Measurements from ENCODE around the gene GJC1.

Gene GJC1

DNA sequence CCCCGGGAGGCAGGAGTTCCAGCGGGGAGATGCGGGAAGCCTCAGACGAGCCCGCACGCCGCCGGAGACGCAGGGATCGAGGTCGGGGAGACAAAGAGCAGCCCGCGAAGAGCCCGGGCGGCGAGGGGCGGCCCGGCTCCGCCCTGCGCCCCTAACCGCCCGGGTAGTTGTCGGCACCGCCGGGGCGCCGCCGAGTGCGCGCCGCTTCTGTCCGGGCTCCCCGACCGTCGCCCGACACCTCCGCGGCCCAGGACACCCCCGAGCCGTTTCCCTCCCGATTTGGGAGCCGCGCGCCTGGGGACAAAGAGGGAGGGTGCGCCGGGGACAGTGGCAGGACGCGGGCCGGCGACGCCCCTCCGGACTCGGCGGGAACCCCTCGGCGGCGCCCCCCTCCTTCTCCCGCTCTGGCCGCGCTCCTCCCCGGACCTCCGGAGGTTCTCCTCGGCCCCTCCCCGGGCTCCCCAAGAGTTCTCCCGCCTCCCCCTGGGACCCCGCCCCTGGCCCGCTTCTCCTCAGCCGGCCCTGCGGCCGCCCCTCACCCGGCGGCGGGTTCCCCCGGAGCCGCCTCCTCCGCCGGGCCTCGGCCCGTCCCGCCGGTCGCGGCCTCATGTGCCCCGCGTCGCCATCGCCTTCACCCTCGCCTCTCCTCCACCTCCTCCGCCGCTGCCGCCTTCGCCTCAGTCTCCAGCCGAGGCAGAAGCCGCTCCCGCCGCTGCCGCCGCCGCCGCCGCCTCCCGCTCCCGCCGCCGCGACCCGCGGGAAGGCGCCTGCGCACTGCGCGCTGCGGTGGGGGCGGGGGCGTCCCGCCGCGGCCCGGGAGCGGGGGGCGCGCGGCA, at the start of gene GJC1:
Gene GJC1 (minus strand): TSS at position 765 of the 836 bp plus-strand sequence. CDS start 24,470 bp downstream, outside the sequence.
- DNase-seq: peak; percentile 25

DNA sequence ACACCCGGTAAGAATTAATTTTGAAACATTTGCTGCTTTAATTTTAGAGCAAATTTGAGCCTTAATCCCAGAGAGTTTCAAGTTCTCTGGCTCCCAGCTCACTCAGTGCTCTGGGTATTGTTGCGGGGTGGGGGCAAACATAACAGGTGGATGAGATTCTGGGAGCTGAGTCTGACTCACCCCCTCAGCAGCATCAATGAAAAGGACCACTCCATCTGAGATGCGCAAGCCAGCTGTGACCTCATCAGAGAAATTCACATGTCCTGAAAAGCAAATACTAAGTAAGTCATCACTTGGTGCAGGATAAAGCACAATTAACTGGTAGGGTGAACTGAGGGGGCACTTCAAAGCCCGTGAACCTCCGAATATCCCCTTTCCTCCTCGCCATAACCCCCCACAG, 49.3 kb upstream of the GJC1 start:
- DNase-seq: no peak

DNA sequence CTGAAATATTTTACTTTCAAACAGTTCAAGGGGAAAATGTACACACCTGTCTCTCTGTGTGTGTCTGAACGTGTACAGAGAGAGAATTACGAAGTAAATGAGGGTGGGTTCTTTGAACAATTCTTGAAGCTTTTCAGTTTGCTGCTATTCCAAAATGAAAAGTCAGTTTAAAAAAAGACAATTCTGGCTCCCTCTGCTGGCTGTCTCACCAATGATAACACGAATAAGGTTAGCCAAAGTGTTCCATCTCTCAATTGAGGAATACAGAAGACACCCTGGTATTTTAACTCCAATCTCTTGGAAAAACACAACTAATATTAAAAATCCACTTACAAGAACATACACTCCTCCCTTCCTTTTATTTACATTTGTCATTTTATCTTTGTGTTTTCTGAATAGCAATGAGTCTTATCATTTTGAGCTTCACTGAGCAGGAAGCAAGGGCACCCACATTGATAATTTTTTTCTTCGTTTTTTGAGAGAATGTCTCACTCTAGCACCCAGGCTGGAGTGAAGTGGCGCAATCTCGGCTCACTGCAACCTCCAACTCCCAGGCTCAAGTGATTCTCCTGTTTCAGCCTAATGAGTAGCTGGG, 48.6 kb upstream of the GJC1 start:
- peak; percentile 51 for DNase-seq

- DNase-seq: no peak
These were observed 47.0 kb upstream of the GJC1 start for GRCh38 chr17:44877121-44877520.

GRCh38 chr17:44875761-44876160, 45.7 kb upstream of the GJC1 start:
- no peak for DNase-seq

DNA sequence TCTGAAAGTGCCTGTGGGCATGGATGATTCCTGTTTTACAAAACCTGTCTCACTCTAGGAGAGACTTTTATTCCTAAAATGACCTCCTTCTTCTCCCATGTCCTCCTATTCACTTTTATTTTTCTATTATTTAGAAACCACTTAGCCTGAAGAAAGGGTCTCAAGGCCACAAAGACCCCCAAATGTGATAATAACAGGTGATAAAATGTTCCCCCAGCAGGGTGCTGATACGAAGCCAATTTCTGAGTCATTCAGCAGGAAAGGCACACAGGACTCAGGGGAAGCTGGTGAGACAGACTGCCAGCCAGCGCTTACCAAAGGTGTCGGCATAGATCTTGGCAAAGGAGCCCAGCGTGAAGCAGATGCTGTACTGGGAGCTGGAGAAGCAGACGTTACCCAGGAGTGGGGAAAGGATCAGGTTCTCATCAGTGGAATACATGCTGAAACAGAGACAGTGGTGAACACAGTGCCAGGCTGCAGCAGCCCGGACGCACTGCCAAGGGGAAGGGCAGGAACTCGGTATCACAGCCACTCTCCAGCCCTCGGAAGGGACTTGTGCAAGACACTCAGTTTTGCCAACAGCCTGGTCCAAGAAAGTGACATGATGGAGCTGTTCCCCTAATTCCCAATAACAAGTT, 42.2 kb upstream of the GJC1 start:
- peak; percentile 96 for DNase-seq

- no peak for DNase-seq
These were observed 41.5 kb upstream of the GJC1 start for GRCh38 chr17:44871556-44871955.

DNA sequence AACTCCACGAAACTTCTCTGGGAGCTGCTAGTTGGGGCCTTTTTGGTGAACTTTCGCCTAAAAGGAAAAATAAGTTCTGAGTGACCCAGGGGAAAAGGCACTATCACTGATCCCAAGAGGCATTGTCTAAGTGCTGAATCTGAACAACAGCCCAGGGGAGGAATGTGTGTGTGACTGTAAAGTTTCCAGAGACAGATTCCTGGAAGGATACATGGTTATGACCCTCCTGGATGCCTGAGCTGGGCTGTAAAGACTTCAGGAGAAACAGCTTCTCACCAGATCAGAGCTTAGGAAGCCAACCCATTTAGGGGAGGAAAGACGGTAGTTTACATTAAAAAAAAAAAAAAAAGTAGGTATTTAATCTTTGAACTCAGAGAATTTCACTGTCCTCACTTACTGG, 37.8 kb upstream of the GJC1 start:
- DNase-seq: no peak

GRCh38 chr17:44865931-44866330, 35.8 kb upstream of the GJC1 start:
- no peak for DNase-seq

DNA sequence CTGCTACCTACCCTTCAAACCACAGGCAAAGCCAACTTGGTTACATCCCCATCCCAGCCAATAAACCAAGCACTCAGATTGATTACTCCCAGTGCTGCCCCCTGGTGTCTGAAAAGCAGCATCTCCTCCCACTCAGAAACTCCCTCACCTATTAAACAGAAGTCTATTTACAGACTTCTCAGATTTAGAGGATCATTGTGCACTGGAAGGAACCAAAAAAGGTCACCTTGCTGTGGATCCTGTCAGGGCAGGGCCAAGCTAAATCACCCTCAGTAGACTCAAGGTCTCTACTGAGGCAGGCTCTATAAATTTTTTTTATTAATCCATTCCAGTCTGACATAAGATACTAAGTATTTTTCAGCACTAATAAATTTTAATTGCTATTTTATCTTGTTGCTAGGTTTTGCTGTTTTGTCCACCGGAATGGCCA, 35.2 kb upstream of the GJC1 start:
- peak; percentile 67 for DNase-seq

- no peak for DNase-seq
These were observed 34.7 kb upstream of the GJC1 start for GRCh38 chr17:44864831-44865230.

GRCh38 chr17:44863061-44863918, 33.2 kb upstream of the GJC1 start:
- no peak for DNase-seq

DNA sequence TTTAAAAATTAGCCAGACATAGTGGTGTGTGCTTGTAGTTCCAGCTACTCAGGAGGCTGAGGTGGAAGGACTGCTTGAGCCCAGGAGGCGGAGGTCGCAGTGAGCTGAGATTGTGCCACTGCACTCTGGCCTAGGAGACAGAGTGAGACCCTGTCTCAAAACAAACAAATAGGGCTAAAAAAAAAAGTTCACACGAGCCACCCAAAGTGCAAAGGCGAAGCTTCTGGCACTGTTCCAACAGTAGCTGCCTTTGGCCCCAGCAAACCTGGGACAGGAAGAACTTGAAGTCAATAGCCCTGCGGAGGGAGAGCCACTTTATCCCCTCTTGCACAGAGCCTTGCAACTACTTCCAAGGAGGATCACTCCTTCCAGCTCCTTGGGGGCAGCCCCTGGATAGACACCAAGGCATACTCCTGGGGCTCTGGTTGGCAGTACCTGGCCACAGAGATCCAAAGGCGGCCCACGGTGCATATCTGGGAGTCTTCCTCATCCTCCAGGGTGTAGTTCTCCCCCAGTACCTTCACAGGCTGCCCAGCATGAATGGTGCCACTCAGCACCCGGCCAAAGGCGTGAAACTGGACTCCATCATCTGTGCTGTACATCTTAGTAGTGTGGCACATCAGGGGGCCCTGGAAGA, 32.3 kb upstream of the GJC1 start:
- no peak for DNase-seq

DNA sequence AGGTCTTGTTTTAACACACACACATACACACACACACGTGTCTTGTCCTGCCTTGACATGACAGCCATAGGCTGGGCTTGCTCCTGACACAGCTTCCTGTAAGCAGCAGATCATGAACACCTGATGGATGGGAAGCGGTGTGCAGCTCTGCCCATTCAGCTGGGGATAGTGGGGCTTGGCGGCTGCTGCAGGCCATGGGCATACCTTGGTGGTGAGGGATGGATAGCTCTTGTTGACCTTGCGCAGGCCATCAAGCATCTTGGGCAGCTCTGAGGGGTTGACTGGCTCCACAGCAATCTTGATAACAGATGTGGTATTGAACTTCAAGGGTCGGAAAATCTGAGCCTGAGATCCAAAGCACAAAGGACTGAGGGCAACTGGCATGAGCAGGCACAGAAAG, 29.6 kb upstream of the GJC1 start:
- no peak for DNase-seq

GRCh38 chr17:44854192-44854591, 24.1 kb upstream of the GJC1 start:
- DNase-seq: no peak

- DNase-seq: peak; percentile 56
These were observed 20.5 kb upstream of the GJC1 start for GRCh38 chr17:44850612-44851011.

DNA sequence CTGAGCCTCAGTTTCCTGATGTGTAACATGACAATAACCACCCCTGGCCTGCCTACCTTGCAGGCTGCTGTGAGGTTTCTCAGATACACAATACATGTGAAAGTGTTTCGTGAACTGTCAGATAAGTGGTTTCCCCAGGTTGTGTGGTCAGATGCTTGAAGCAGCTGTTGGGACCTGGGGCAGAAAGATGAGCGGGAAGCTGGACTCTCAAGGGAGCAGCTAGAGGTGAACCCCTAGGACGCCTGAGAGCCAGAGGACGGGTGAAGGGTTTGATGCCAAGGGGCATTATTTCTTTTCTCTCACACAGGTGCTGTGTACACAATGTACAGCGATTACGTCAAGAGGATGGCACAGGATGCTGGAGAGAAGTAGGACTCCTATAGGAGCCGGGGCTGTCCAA, 19.9 kb upstream of the GJC1 start:
- peak; percentile 12 for DNase-seq

DNA sequence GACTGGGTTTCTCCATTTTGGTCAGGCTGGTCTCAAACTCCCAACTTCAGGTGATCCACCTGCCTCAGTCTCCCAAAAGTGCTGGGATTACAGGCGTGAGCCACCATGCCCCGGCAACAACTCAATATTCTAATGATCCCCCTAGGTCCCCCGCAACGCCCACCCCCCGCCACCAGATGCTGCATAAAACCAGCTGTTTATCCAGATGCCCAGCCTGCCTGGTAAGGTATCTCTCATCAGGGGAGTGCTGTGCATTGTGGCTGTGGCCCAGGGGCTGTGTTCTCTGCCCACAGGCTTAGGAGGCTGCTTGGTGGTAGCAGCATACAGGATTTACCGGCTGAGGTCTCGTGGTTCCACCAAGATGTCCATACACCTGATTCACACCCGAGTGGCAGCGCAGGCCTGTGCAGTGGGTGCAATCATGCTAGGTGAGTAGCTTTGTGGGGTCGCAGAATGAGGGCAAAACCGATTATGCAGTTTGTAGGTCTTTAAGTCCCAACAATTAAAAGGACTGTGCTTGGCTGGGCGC, 18.9 kb upstream of the GJC1 start:
- peak; percentile 10 for DNase-seq

DNA sequence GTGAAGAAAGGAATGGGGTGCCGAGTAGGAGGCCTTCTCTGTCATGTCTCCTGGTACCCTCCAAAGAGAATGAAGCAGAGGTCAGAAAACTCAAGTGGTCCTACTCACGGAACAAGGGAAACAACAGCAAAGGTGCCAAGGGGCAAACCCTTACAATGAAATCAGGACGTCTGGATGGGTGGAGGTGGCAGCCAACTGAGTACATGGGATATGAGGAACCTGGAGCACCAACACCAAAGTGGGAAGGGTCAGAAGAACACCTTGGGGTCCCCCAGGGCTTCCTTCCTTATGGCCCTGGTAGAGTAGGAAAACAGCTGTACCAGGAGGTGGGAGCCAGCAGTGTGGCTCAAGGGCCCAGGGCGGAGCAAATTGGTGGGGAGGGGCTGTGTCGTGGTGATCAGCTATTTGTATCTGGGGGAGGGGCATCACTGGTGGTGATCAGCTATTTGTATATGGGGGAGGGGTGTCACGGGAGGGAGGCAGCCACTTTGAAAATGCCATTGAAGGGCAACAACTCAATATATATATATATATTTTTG, 18.2 kb upstream of the GJC1 start:
- no peak for DNase-seq

- DNase-seq: peak; percentile 82
These were observed 17.5 kb upstream of the GJC1 start, which contains the start of gene HIGD1B for GRCh38 chr17:44847586-44847985. Gene HIGD1B, plus strand, starts transcription at chr17:44847883. Its CDS starts 270 bp downstream, at chr17:44848153.

DNA sequence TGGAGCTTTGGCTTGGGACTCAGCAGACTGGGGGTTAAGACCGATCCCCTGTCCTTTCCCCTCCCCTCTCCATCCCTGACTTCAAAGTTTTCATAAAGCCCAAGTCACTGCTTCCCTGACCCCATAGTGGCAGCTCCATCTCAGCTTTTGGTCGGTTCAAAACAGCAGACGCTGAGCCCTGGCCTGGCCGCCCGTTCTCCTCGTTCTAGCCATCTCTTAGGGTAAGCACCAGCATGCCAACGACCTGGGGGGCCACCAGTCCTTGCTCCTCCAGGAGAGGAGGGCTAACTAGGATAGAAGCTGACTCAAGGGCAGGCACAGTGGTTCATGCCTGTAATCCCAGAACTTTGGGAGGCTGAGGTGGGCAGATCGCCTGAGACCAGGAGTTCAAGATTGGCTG, 16.1 kb upstream of the GJC1 start:
- no peak for DNase-seq

- no peak for DNase-seq
These were observed 14.3 kb upstream of the GJC1 start for GRCh38 chr17:44844390-44844830.
